Neural progenitor cell (in vitro differentiated cells): ENCODE results near the gene PAGE4. TPM values are rescaled to one million over a fixed set of nuclear protein-coding genes. Genes with fewer than 3 reads are reported as not detected.

Source experiments
- DNase-seq: peaks from one replicate; pipeline ENCODE4 v3.0.0-alpha.2; 2016; ENCODE audit warnings: low spot score
- H2AFZ ChIP-seq: fragments of 200-600 bp; sonication (generic); replicated peaks from 2 replicates; pipeline ENCODE4 v1.6.1; 2016; ENCODE audit warnings: antibody characterized with exemption
- H3F3A ChIP-seq: fragments of 200-600 bp; sonication (generic); 2 replicates; pipeline ENCODE4 v1.6.1; 2016; ENCODE audit warnings: antibody characterized with exemption, low read depth
- H3K27ac ChIP-seq: fragments of 200-600 bp; sonication (generic); 2 replicates; pipeline ENCODE4 v1.5.1; 2016; ENCODE audit warnings: mild to moderate bottlenecking
- H3K27me3 ChIP-seq: fragments of 200-600 bp; sonication (generic); 2 replicates; pipeline ENCODE4 v1.6.1; 2016; ENCODE audit warnings: mild to moderate bottlenecking, moderate library complexity
- H3K36me3 ChIP-seq: fragments of 200-600 bp; sonication (generic); 2 replicates; pipeline ENCODE4 v1.5.1; 2016
- H3K4me1 ChIP-seq: fragments of 200-600 bp; sonication (generic); 2 replicates; pipeline ENCODE4 v1.6.1; 2016; ENCODE audit warnings: mixed run types
- H3K4me2 ChIP-seq: fragments of 200-600 bp; sonication (generic); 2 replicates; pipeline ENCODE4 v1.6.1; 2016
- H3K4me3 ChIP-seq: fragments of 200-600 bp; sonication (generic); 2 replicates; pipeline ENCODE4 v1.5.1; 2016
- H3K79me2 ChIP-seq: fragments of 200-600 bp; sonication (generic); 2 replicates; pipeline ENCODE4 v1.6.1; 2016; ENCODE audit warnings: low read depth
- H3K9ac ChIP-seq: fragments of 200-600 bp; sonication (generic); 2 replicates; pipeline ENCODE4 v1.6.1; 2016
- H3K9me3 ChIP-seq: fragments of 200-600 bp; sonication (generic); 2 replicates; pipeline ENCODE4 v1.5.1; 2016; ENCODE audit warnings: low read depth
- H4K20me1 ChIP-seq: fragments of 200-600 bp; sonication (generic); 2 replicates; pipeline ENCODE4 v1.6.1; 2016; ENCODE audit warnings: low read depth
- H3K27ac Mint-ChIP-seq: 3 replicates; pipeline ENCODE4 v1.8.0; 2021; ENCODE audit warnings: mixed read lengths
- H3K27me3 Mint-ChIP-seq: 2 replicates; pipeline ENCODE4 v1.8.0; 2022; ENCODE audit warnings: low read depth, mild to moderate bottlenecking, inconsistent platforms, moderate library complexity, mixed read lengths; ENCODE audit not compliant: insufficient read depth
- H3K36me3 Mint-ChIP-seq: 3 replicates; pipeline ENCODE4 v1.8.0; 2021; ENCODE audit warnings: mixed read lengths
- H3K4me1 Mint-ChIP-seq: 3 replicates; pipeline ENCODE4 v1.8.0; 2021; ENCODE audit warnings: mixed read lengths
- H3K4me3 Mint-ChIP-seq: 3 replicates; pipeline ENCODE4 v1.8.0; 2021; ENCODE audit warnings: mild to moderate bottlenecking, moderate library complexity, mixed read lengths
- H3K9me3 Mint-ChIP-seq: 3 replicates; pipeline ENCODE4 v1.8.0; 2020; ENCODE audit warnings: mixed read lengths
- CTCF ChIP-seq: fragments of 200-600 bp; sonication (generic); IDR thresholded peaks from 2 replicates; pipeline ENCODE4 v1.5.1; 2017; ENCODE audit warnings: antibody characterized with exemption, mild to moderate bottlenecking
- EZH2 ChIP-seq: fragments of 200-600 bp; sonication (generic); IDR thresholded peaks from 2 replicates; pipeline ENCODE4 v1.6.1; 2017; ENCODE audit warnings: antibody characterized with exemption, mild to moderate bottlenecking, moderate library complexity
- EZH2phosphoT487 ChIP-seq: fragments of 200-600 bp; sonication (generic); IDR thresholded peaks from 2 replicates; pipeline ENCODE4 v1.6.1; 2017; ENCODE audit warnings: antibody characterized with exemption
- total RNA-seq: library from RNA; depleted of rRNA; stranded (reverse); fragments of >200 nt; gene quantifications from 2 replicates; pipeline ENCODE4 v1.2.3, GENCODE V29; 2015; ENCODE audit warnings: low replicate concordance

Gene PAGE4
- total RNA-seq, 1 donor from 2014 or later: not detected

- Histone ChIP-seq H3K79me2 (no peaks in the 10 kb centered on the region), H3K36me3 (no peaks in the 10 kb centered on the region), H3K9me3 (no peaks in the 10 kb centered on the region), H3K4me2 (no peak overlapping the region), H2AFZ (no peak overlapping the region), H3K9ac (no peak overlapping the region), H3K4me1 (no peaks in the 10 kb centered on the region), H3K4me3 (no peak overlapping the region), H3F3A (no peaks in the 10 kb centered on the region), H4K20me1 (no peaks in the 10 kb centered on the region), H3K27me3 (no peaks in the 10 kb centered on the region), H3K27ac (no peak overlapping the region)
- no peak overlapping the region for H3K27ac Mint-ChIP-seq
- TF ChIP-seq EZH2phosphoT487: no peak
- TF ChIP-seq EZH2: no peak
- TF ChIP-seq CTCF: no peak
- H3K36me3 Mint-ChIP-seq: no peaks in the 10 kb centered on the region
- no peak overlapping the region for H3K4me3 Mint-ChIP-seq
- no peaks in the 10 kb centered on the region for H3K4me1 Mint-ChIP-seq
- peaks cover 6% of the 10 kb centered on the region for H3K9me3 Mint-ChIP-seq
- no peak for DNase-seq
- H3K27me3 Mint-ChIP-seq: peaks cover 4% of the 10 kb centered on the region
These were observed 16.9 kb upstream of the PAGE4 start for GRCh38 chrX:49812177-49812576.

DNA sequence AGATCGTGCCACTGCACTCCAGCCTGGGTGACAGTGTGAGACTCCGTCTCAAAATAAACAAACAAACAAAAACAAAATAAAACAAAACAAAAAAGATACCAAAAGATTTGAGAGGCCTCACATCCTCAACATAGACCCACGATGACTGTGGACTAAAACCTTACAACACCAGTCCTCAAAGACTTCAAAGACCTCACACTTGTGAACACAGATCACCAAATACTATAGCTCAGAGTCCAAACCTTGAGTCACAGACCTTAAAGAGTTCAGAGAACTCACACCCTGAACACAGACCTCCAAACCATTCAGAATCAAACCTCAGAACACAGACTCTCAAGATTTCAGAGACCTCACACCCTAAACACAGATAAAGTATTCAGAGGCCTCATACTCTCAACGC is 12.7 kb upstream of the PAGE4 start:
- H3K27ac ChIP-seq: no peak overlapping the region
- H3K79me2 ChIP-seq: no peaks in the 10 kb centered on the region
- Mint-ChIP-seq H3K27ac (no peak overlapping the region), H3K4me3 (no peak overlapping the region), H3K4me1 (no peaks in the 10 kb centered on the region), H3K27me3 (peaks cover 2% of the 10 kb centered on the region), H3K36me3 (no peaks in the 10 kb centered on the region), H3K9me3 (peaks cover 6% of the 10 kb centered on the region)
- H3K4me3 ChIP-seq: no peak overlapping the region
- no peak for TF ChIP-seq CTCF
- TF ChIP-seq EZH2: no peak
- no peak for TF ChIP-seq EZH2phosphoT487
- no peak overlapping the region for H3K4me2 ChIP-seq
- no peak overlapping the region for H3K9ac ChIP-seq
- H3F3A ChIP-seq: no peaks in the 10 kb centered on the region
- no peaks in the 10 kb centered on the region for H3K4me1 ChIP-seq
- H2AFZ ChIP-seq: no peak overlapping the region
- no peaks in the 10 kb centered on the region for H4K20me1 ChIP-seq
- DNase-seq: no peak
- H3K27me3 ChIP-seq: no peaks in the 10 kb centered on the region
- H3K9me3 ChIP-seq: no peaks in the 10 kb centered on the region
- H3K36me3 ChIP-seq: no peaks in the 10 kb centered on the region

GRCh38 chrX:49838374-49838773 is 9.3 kb downstream of the PAGE4 start:
- Histone ChIP-seq H3K9me3 (no peaks in the 10 kb centered on the region), H3K4me3 (no peak overlapping the region), H2AFZ (no peak overlapping the region), H3K9ac (no peak overlapping the region), H3K4me1 (no peaks in the 10 kb centered on the region), H3K79me2 (no peaks in the 10 kb centered on the region), H3K4me2 (no peak overlapping the region), H4K20me1 (no peaks in the 10 kb centered on the region), H3K27ac (no peak overlapping the region), H3K27me3 (no peaks in the 10 kb centered on the region), H3F3A (no peaks in the 10 kb centered on the region), H3K36me3 (no peaks in the 10 kb centered on the region)
- Mint-ChIP-seq H3K36me3 (no peaks in the 10 kb centered on the region), H3K27ac (no peak overlapping the region), H3K4me1 (peaks cover 19% of the 10 kb centered on the region), H3K9me3 (no peaks in the 10 kb centered on the region), H3K27me3 (peaks cover 2% of the 10 kb centered on the region), H3K4me3 (no peak overlapping the region)
- no peak for TF ChIP-seq EZH2
- peak; percentile 66 for TF ChIP-seq CTCF
- no peak for TF ChIP-seq EZH2phosphoT487
- peak; percentile 50 for DNase-seq
